H9 (cell line): Measurements from ENCODE around the gene ERICH4. TPM values are rescaled to one million over a fixed set of nuclear protein-coding genes. Genes with fewer than 3 reads are reported as not detected.
A peak's percentile ranks its signal among the peaks of the same experiment; 100 is the strongest.

ENCODE experiments used
- DNase-seq: peaks from one replicate; pipeline ENCODE4 v3.0.0-alpha.2; 2017
- H2AFZ ChIP-seq: one replicate; pipeline ENCODE4 v1.6.1; 2013; ENCODE audit warnings: mild to moderate bottlenecking, low read length, control low read depth, moderate library complexity
- H2AK5ac ChIP-seq: 2 replicates; pipeline ENCODE4 v1.6.1; 2013; ENCODE audit warnings: low read length, control low read depth, mixed read lengths; ENCODE audit not compliant: insufficient read length
- H2BK120ac ChIP-seq: one replicate; pipeline ENCODE4 v1.6.1; 2013; ENCODE audit warnings: low read depth, mild to moderate bottlenecking, low read length, control low read depth, inconsistent platforms; ENCODE audit not compliant: poor library complexity, severe bottlenecking
- H2BK12ac ChIP-seq: 2 replicates; pipeline ENCODE4 v1.6.1; 2013; ENCODE audit warnings: low read length, control low read depth, mixed read lengths, low read depth; ENCODE audit not compliant: insufficient read length
- H2BK15ac ChIP-seq: 2 replicates; pipeline ENCODE4 v1.6.1; 2013; ENCODE audit warnings: low read depth, low read length, control low read depth
- H2BK20ac ChIP-seq: one replicate; pipeline ENCODE4 v1.6.1; 2013; ENCODE audit warnings: low read depth, mild to moderate bottlenecking, low read length, control low read depth, inconsistent platforms; ENCODE audit not compliant: poor library complexity, severe bottlenecking
- H2BK5ac ChIP-seq: 2 replicates; pipeline ENCODE4 v1.6.1; 2013; ENCODE audit warnings: low read length, control low read depth, mixed read lengths; ENCODE audit not compliant: insufficient read length
- H3K14ac ChIP-seq: 2 replicates; pipeline ENCODE4 v1.6.1; 2013; ENCODE audit warnings: low read length, control low read depth; ENCODE audit not compliant: insufficient read depth
- H3K18ac ChIP-seq: 2 replicates; pipeline ENCODE4 v1.6.1; 2013; ENCODE audit warnings: low read depth, mild to moderate bottlenecking, mixed read lengths, low read length, control low read depth; ENCODE audit not compliant: insufficient read length
- H3K23ac ChIP-seq: 2 replicates; pipeline ENCODE4 v1.6.1; 2013; ENCODE audit warnings: low read length, control low read depth, mixed read lengths, low read depth; ENCODE audit not compliant: insufficient read length
- H3K23me2 ChIP-seq: 2 replicates; pipeline ENCODE4 v1.6.1; 2013; ENCODE audit warnings: low read depth, mild to moderate bottlenecking, mixed read lengths, low read length, control low read depth; ENCODE audit not compliant: insufficient read length, poor library complexity, severe bottlenecking
- H3K27ac ChIP-seq: 2 replicates; pipeline ENCODE4 v1.5.1; 2013; ENCODE audit warnings: low read length, control low read depth, mixed read lengths, low read depth; ENCODE audit not compliant: insufficient read length
- H3K27me3 ChIP-seq: 2 replicates; pipeline ENCODE4 v1.6.1; 2013; ENCODE audit warnings: low read length, control low read depth, inconsistent platforms; ENCODE audit not compliant: insufficient read depth
- H3K4ac ChIP-seq: 2 replicates; pipeline ENCODE4 v1.6.1; 2013; ENCODE audit warnings: low read depth, mild to moderate bottlenecking, control low read depth, inconsistent platforms, low read length, moderate library complexity
- H3K4me1 ChIP-seq: 2 replicates; pipeline ENCODE4 v1.6.1; 2013; ENCODE audit warnings: low read length, control low read depth, inconsistent platforms; ENCODE audit not compliant: insufficient read depth
- H3K4me2 ChIP-seq: 2 replicates; pipeline ENCODE4 v1.6.1; 2013; ENCODE audit warnings: low read length, control low read depth, mixed read lengths; ENCODE audit not compliant: insufficient read length, insufficient read depth
- H3K56ac ChIP-seq: 2 replicates; pipeline ENCODE4 v1.6.1; 2013; ENCODE audit warnings: low read depth, mild to moderate bottlenecking, mixed read lengths, low read length, control low read depth; ENCODE audit not compliant: insufficient read length
- H3K79me1 ChIP-seq: 2 replicates; pipeline ENCODE4 v1.6.1; 2013; ENCODE audit warnings: low read depth, mild to moderate bottlenecking, moderate library complexity, low read length, control low read depth, inconsistent platforms; ENCODE audit not compliant: insufficient read depth, poor library complexity, severe bottlenecking
- H3K79me2 ChIP-seq: 2 replicates; pipeline ENCODE4 v1.6.1; 2013; ENCODE audit warnings: low read length, control low read depth, inconsistent platforms; ENCODE audit not compliant: insufficient read depth
- H3K9ac ChIP-seq: 2 replicates; pipeline ENCODE4 v1.6.1; 2013; ENCODE audit warnings: low read length, control low read depth, mixed read lengths; ENCODE audit not compliant: insufficient read length; ENCODE audit errors: extremely low read depth
- H3K9me3 ChIP-seq: one replicate; pipeline ENCODE4 v1.6.1; 2013; ENCODE audit warnings: low read depth, low read length, inconsistent platforms; ENCODE audit not compliant: control insufficient read depth
- H3T11ph ChIP-seq: one replicate; pipeline ENCODE4 v1.6.1; 2013; ENCODE audit warnings: mild to moderate bottlenecking, low read length, control low read depth, inconsistent platforms
- H4K20me1 ChIP-seq: one replicate; pipeline ENCODE4 v1.6.1; 2013; ENCODE audit not compliant: control insufficient read depth, insufficient read length, insufficient read depth
- H4K5ac ChIP-seq: 2 replicates; pipeline ENCODE4 v1.6.1; 2013; ENCODE audit warnings: low read depth, mild to moderate bottlenecking, mixed read lengths, low read length, control low read depth; ENCODE audit not compliant: insufficient read length
- H4K8ac ChIP-seq: replicated peaks from 2 replicates; pipeline ENCODE4 v1.6.1; 2013; ENCODE audit warnings: low read length, control low read depth, mixed read lengths, low read depth; ENCODE audit not compliant: insufficient read length
- H4K91ac ChIP-seq: 2 replicates; pipeline ENCODE4 v1.6.1; 2013; ENCODE audit warnings: low read depth, mild to moderate bottlenecking, moderate library complexity, mixed read lengths, low read length, control low read depth; ENCODE audit not compliant: insufficient read length
- H3K27ac Mint-ChIP-seq, 3 experiments: 2 replicates in 2 of 3; 3 replicates in 1 of 3; pipeline ENCODE4 v1.8.0; 2020 to 2021; ENCODE audit warnings: mixed read lengths in 3 of 3, mild to moderate bottlenecking in 1 of 3, moderate library complexity in 1 of 3
- H3K27me3 Mint-ChIP-seq: 2 replicates; pipeline ENCODE4 v1.8.0; 2021; ENCODE audit warnings: low read depth, mild to moderate bottlenecking, moderate library complexity, mixed read lengths
- H3K36me3 Mint-ChIP-seq, 3 experiments: 2 replicates in 2 of 3; 3 replicates in 1 of 3; pipeline ENCODE4 v1.8.0; 2020 to 2021; ENCODE audit warnings: low read depth in 3 of 3, mixed read lengths in 3 of 3; ENCODE audit not compliant: insufficient read depth in 1 of 3
- H3K4me1 Mint-ChIP-seq, 2 experiments: 2 replicates each; pipeline ENCODE4 v1.8.0; 2020; ENCODE audit warnings: mixed read lengths in 2 of 2
- H3K4me3 Mint-ChIP-seq, 2 experiments: 2 replicates in 1 of 2; 3 replicates in 1 of 2; pipeline ENCODE4 v1.8.0; 2020 to 2021; ENCODE audit warnings: mild to moderate bottlenecking in 2 of 2, mixed read lengths in 2 of 2, moderate library complexity in 1 of 2
- H3K9me3 Mint-ChIP-seq, 2 experiments: 2 replicates in 1 of 2; 3 replicates in 1 of 2; pipeline ENCODE4 v1.8.0; 2020; ENCODE audit warnings: mild to moderate bottlenecking in 2 of 2, mixed read lengths in 2 of 2, moderate library complexity in 1 of 2
- WGBS: extraction: QIAGEN DNeasy Blood & Tissue Kit; methylation state at CpG from one replicate; pipeline ENCODE4 v1.1.7; 2013; ENCODE audit warnings: missing lambda C conversion rate, low lambda C conversion rate, mixed read lengths; ENCODE audit not compliant: insufficient read length; ENCODE audit errors: extremely low coverage; 5-methylcytosine and 5-hydroxymethylcytosine counted together
- total RNA-seq: library from RNA; stranded (reverse); gene quantifications from 2 replicates; pipeline ENCODE4 v1.2.1, GENCODE V29; 2021
- TF ChIP-seq, protein P1 (sequence below): fragments of 200-600 bp; sonication (generic); conservative IDR thresholded peaks from 3 replicates; pipeline ENCODE4 v1.8.0; 2021; ENCODE audit warnings: antibody characterized with exemption, mild to moderate bottlenecking

The ERICH4 gene
- total RNA-seq, 1 experiment from 2014 or later = not detected

GRCh38 chr19:41422955-41423354 lies 20.0 kb upstream of the ERICH4 start:
- no peak overlapping the region for H4K8ac ChIP-seq
- H4K5ac ChIP-seq = no peak overlapping the region
- no peaks in the 10 kb centered on the region for H3K79me2 ChIP-seq
- H2BK5ac ChIP-seq = no peak overlapping the region
- Mint-ChIP-seq H3K4me3 (peak overlapping the region in 1 of 2 experiments; percentile 40; a peak in 2 of 5 replicates), H3K9me3 (no peaks in the 10 kb centered on the region), H3K36me3 (peaks cover 12 to 49% (median 39%) of the 10 kb centered on the region in 3 experiments; a peak in 6 of 7 replicates), H3K27ac (peak overlapping the region in 1 of 3 experiments; percentile 68; a peak in 1 of 7 replicates), H3K27me3 (no peaks in the 10 kb centered on the region; the same call in none of the 2 replicates), H3K4me1 (peaks cover 12 to 17% of the 10 kb centered on the region in 2 experiments)
- H3K4ac ChIP-seq = no peak overlapping the region
- no peak overlapping the region for H2BK12ac ChIP-seq
- no peak overlapping the region for H2AK5ac ChIP-seq
- no peak overlapping the region for H3K9ac ChIP-seq
- no peak overlapping the region for H3T11ph ChIP-seq
- WGBS = no CpG with 5 or more reads among the region's 12 CpGs
- peaks cover 5% of the 10 kb centered on the region for H3K23me2 ChIP-seq
- no peaks in the 10 kb centered on the region for H3K9me3 ChIP-seq
- no peak for DNase-seq
- H3K27ac ChIP-seq = no peak overlapping the region
- H4K20me1 ChIP-seq = peaks cover 2% of the 10 kb centered on the region
- H2AFZ ChIP-seq = no peak overlapping the region
- H4K91ac ChIP-seq = no peak overlapping the region
- H3K23ac ChIP-seq = no peak overlapping the region
- no peaks in the 10 kb centered on the region for H3K79me1 ChIP-seq
- no peak overlapping the region for H2BK15ac ChIP-seq
- H3K56ac ChIP-seq = no peak overlapping the region
- no peak overlapping the region for H2BK120ac ChIP-seq
- H3K27me3 ChIP-seq = no peaks in the 10 kb centered on the region
- TF ChIP-seq, protein P1, sequence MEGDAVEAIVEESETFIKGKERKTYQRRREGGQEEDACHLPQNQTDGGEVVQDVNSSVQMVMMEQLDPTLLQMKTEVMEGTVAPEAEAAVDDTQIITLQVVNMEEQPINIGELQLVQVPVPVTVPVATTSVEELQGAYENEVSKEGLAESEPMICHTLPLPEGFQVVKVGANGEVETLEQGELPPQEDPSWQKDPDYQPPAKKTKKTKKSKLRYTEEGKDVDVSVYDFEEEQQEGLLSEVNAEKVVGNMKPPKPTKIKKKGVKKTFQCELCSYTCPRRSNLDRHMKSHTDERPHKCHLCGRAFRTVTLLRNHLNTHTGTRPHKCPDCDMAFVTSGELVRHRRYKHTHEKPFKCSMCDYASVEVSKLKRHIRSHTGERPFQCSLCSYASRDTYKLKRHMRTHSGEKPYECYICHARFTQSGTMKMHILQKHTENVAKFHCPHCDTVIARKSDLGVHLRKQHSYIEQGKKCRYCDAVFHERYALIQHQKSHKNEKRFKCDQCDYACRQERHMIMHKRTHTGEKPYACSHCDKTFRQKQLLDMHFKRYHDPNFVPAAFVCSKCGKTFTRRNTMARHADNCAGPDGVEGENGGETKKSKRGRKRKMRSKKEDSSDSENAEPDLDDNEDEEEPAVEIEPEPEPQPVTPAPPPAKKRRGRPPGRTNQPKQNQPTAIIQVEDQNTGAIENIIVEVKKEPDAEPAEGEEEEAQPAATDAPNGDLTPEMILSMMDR = no peak
- H3K14ac ChIP-seq = no peak overlapping the region
- H3K4me2 ChIP-seq = no peak overlapping the region
- no peak overlapping the region for H3K18ac ChIP-seq
- no peaks in the 10 kb centered on the region for H3K4me1 ChIP-seq
- no peak overlapping the region for H2BK20ac ChIP-seq
